Neural cell (in vitro differentiated cells): ENCODE measurements around the gene MVK. TPM values are rescaled to one million over a fixed set of nuclear protein-coding genes. Genes with fewer than 3 reads are reported as not detected.

Experiments used
- H2AFZ ChIP-seq: fragments of 200-600, 300-800 bp; sonication (generic), shearing (Covaris generic); 2 replicates; pipeline ENCODE4 v1.6.0; 2014; ENCODE audit warnings: low read depth, mild to moderate bottlenecking, antibody characterized with exemption, low read length, moderate library complexity
- H3F3A ChIP-seq: fragments of 200-600 bp; shearing (Covaris generic); 2 replicates; pipeline ENCODE4 v1.6.1; 2016; ENCODE audit warnings: mild to moderate bottlenecking, moderate library complexity, mixed read lengths, antibody characterized with exemption, low read length; ENCODE audit not compliant: insufficient read depth, poor library complexity, severe bottlenecking
- H3K27ac ChIP-seq: fragments of 200-600, 300-800 bp; sonication (generic), shearing (Covaris generic); 2 replicates; pipeline ENCODE4 v1.5.1; 2014; ENCODE audit warnings: mild to moderate bottlenecking, low read length, moderate library complexity
- H3K27me3 ChIP-seq: fragments of 300-800, 200-600 bp; sonication (generic), shearing (Covaris generic); 2 replicates; pipeline ENCODE4 v1.6.0; 2014; ENCODE audit warnings: mild to moderate bottlenecking, low read depth, low read length, moderate library complexity; ENCODE audit not compliant: insufficient read depth
- H3K36me3 ChIP-seq: fragments of 300-800, 200-600 bp; sonication (generic), shearing (Covaris generic); 2 replicates; pipeline ENCODE4 v1.5.1; 2014; ENCODE audit warnings: mild to moderate bottlenecking, antibody characterized with exemption, low read length, moderate library complexity; ENCODE audit not compliant: insufficient read depth
- H3K4me2 ChIP-seq: fragments of 300-800, 200-600 bp; sonication (generic), shearing (Covaris generic); 2 replicates; pipeline ENCODE4 v1.6.0; 2014; ENCODE audit warnings: mild to moderate bottlenecking, low read length
- H3K4me3 ChIP-seq: fragments of 300-800, 200-600 bp; sonication (generic), shearing (Covaris generic); 2 replicates; pipeline ENCODE4 v1.5.1; 2014; ENCODE audit warnings: mild to moderate bottlenecking, low read length, moderate library complexity
- H3K79me2 ChIP-seq: fragments of 200-600 bp; shearing (Covaris generic); replicated peaks from 2 replicates; pipeline ENCODE4 v1.6.0; 2014; ENCODE audit warnings: mild to moderate bottlenecking, low read length, moderate library complexity; ENCODE audit not compliant: insufficient read depth
- H3K9ac ChIP-seq: fragments of 300-800, 200-600 bp; sonication (generic), shearing (Covaris generic); 2 replicates; pipeline ENCODE4 v1.6.1; 2016; ENCODE audit warnings: mild to moderate bottlenecking, low read length, mixed read lengths
- H3K9me2 ChIP-seq: fragments of 200-600 bp; shearing (Covaris generic); 2 replicates; pipeline ENCODE4 v1.6.1; 2016; ENCODE audit warnings: mild to moderate bottlenecking, low read length, mixed read lengths; ENCODE audit not compliant: insufficient read depth
- H3K9me3 ChIP-seq: fragments of 200-600, 300-800 bp; sonication (generic), shearing (Covaris generic); 2 replicates; pipeline ENCODE4 v1.6.1; 2016; ENCODE audit warnings: mild to moderate bottlenecking, mixed run types, low read length, moderate library complexity, mixed read lengths
- H4K20me1 ChIP-seq: fragments of 200-600 bp; shearing (Covaris generic); 2 replicates; pipeline ENCODE4 v1.6.1; 2016; ENCODE audit warnings: mild to moderate bottlenecking, mixed run types; ENCODE audit not compliant: insufficient read depth
- CTCF ChIP-seq: fragments of 450-650 bp; IDR thresholded peaks from 2 replicates; pipeline ENCODE4 v1.5.1; 2014; ENCODE audit warnings: antibody characterized with exemption, mild to moderate bottlenecking, moderate library complexity; ENCODE audit not compliant: poor library complexity, severe bottlenecking
- EP300 ChIP-seq: fragments of 450-650 bp; conservative IDR thresholded peaks from 2 replicates; pipeline ENCODE4 v1.6.1; 2014; ENCODE audit warnings: antibody characterized with exemption, mild to moderate bottlenecking, moderate library complexity; ENCODE audit not compliant: poor library complexity, severe bottlenecking
- EZH2 ChIP-seq: fragments of 200-600, 300-800 bp; shearing (Covaris generic), sonication (generic); IDR thresholded peaks from 2 replicates; pipeline ENCODE4 v1.6.1; 2014; ENCODE audit warnings: antibody characterized with exemption, low read length, borderline replicate concordance, mild to moderate bottlenecking; ENCODE audit not compliant: insufficient read depth, poor library complexity, severe bottlenecking
- MXI1 ChIP-seq: fragments of 450-650 bp; conservative IDR thresholded peaks from 2 replicates; pipeline ENCODE4 v1.6.1; 2014; ENCODE audit warnings: antibody characterized with exemption, mild to moderate bottlenecking; ENCODE audit not compliant: poor library complexity, severe bottlenecking
- POLR2AphosphoS5 ChIP-seq: IDR thresholded peaks from 2 replicates; pipeline ENCODE4 v1.6.1; 2012
- RAD21 ChIP-seq: fragments of 450-650 bp; conservative IDR thresholded peaks from 2 replicates; pipeline ENCODE4 v1.6.1; 2014; ENCODE audit warnings: antibody characterized with exemption, mild to moderate bottlenecking, moderate library complexity
- REST ChIP-seq: IDR thresholded peaks from 2 replicates; pipeline ENCODE4 v1.6.1; 2012; ENCODE audit warnings: borderline replicate concordance
- SMC3 ChIP-seq: fragments of 450-650 bp; conservative IDR thresholded peaks from 2 replicates; pipeline ENCODE4 v1.6.1; 2014; ENCODE audit warnings: antibody characterized with exemption, mild to moderate bottlenecking, moderate library complexity; ENCODE audit not compliant: poor library complexity
- TAF1 ChIP-seq: IDR thresholded peaks from 2 replicates; pipeline ENCODE4 v1.6.1; 2012; ENCODE audit warnings: low read depth
- polyA plus RNA-seq: library from polyadenylated mRNA; depleted of rRNA; stranded (reverse); fragments of >200 nt; gene quantifications from 2 replicates; pipeline ENCODE4 v1.2.3, GENCODE V29; 2014

MVK gene
- polyA plus RNA-seq, 1 donor from 2014 or later, result 45.7 TPM

GRCh38 chr12:109594556-109595317 lies 21.1 kb downstream of the MVK start:
- Histone ChIP-seq H3K9me3 (no peaks in the 10 kb centered on the region), H3K9ac (no peak overlapping the region), H3K36me3 (no peaks in the 10 kb centered on the region), H3K9me2 (no peaks in the 10 kb centered on the region), H3F3A (no peaks in the 10 kb centered on the region), H3K27me3 (no peaks in the 10 kb centered on the region), H3K79me2 (no peaks in the 10 kb centered on the region), H3K27ac (no peak overlapping the region), H2AFZ (no peak overlapping the region), H3K4me3 (no peak overlapping the region), H3K4me2 (no peak overlapping the region), H4K20me1 (no peaks in the 10 kb centered on the region)
- TF ChIP-seq CTCF (no peak), RAD21 (no peak), REST (no peak), MXI1 (no peak), SMC3 (no peak), EZH2 (no peak), TAF1 (no peak), EP300 (no peak), POLR2AphosphoS5 (no peak)

- Histone ChIP-seq H4K20me1 (no peaks in the 10 kb centered on the region), H3K27me3 (no peaks in the 10 kb centered on the region), H3F3A (no peaks in the 10 kb centered on the region), H3K36me3 (no peaks in the 10 kb centered on the region), H3K79me2 (no peaks in the 10 kb centered on the region), H3K9me2 (no peaks in the 10 kb centered on the region), H2AFZ (no peak overlapping the region), H3K27ac (no peak overlapping the region), H3K9me3 (no peaks in the 10 kb centered on the region), H3K4me2 (no peak overlapping the region), H3K4me3 (no peak overlapping the region), H3K9ac (no peak overlapping the region)
- TF ChIP-seq EP300, result no peak
- TF ChIP-seq TAF1, result no peak
- TF ChIP-seq RAD21, result no peak
- no peak for TF ChIP-seq REST
- TF ChIP-seq EZH2, result no peak
- no peak for TF ChIP-seq MXI1
- no peak for TF ChIP-seq POLR2AphosphoS5
- TF ChIP-seq CTCF, result no peak
- TF ChIP-seq SMC3, result no peak
These were observed 21.8 kb downstream of the MVK start for GRCh38 chr12:109595321-109595902.
